Epithelial cell of proximal tubule (primary cell): ENCODE data around the gene GOLGA3. TPM values are rescaled to one million over a fixed set of nuclear protein-coding genes. Genes with fewer than 3 reads are reported as not detected.

Experiments
- DNase-seq: peaks from one replicate; pipeline ENCODE4 v3.0.0-alpha.2; 2011; ENCODE audit warnings: low read depth
- H3K4me3 ChIP-seq: 2 replicates; pipeline ENCODE4 v1.5.1; 2011; ENCODE audit warnings: low read depth, mild to moderate bottlenecking, low read length
- total RNA-seq: library from RNA; depleted of rRNA; stranded (reverse); fragments of >200 nt; gene quantifications from 2 replicates; pipeline ENCODE4 v1.2.3, GENCODE V29; 2015
- TF ChIP-seq, protein P1 (sequence below): conservative IDR thresholded peaks from 2 replicates; pipeline ENCODE4 v1.5.1; 2012; ENCODE audit warnings: low read depth, mild to moderate bottlenecking, low read length

GOLGA3 gene
- total RNA-seq, 1 donor from 2014 or later, result 46.0 TPM

DNA sequence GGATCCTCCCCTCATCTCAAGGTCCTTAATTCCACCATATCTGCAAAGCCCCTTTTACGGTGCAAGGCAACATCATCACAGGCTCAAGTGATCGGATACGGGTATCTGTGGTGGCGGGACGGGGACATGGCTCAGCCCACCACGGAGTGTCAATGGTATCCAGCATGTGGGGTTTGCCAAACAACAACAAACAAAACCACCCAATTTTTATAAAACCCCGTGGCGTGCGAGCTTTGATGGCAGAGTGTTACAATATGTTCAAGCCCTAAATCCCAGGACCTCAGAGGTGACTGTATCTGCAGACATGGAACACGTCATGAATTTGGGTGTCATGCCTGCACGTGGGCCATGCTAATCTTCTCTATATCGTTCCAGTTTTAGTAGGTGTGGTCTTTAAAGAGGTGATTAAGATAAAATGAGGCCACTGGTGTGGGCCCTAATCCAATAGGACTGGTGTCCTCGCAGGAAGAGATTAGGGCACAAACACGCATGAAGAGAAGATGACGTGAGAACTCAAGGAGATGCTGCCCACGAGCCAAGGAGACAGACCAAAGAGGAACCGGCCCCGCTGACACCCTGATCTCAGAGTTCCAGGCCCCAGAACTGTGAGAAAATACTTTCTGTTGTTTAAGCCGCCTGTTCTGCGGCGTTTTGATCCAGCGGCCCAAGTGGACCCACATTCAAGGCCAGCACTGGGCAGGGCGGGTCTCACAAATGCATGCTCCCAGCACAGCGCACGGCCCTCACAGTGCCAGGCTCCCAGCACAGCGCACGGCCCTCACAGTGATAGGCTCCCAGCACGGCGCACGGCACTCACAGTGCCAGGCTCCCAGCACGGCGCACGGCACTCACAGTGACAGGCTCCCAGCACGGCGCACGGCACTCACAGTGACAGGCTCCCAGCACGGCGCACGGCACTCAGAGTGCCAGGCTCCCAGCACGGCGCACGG, 6.7 kb upstream of the GOLGA3 start:
- DNase-seq, result no peak
- H3K4me3 ChIP-seq, result no peak overlapping the region
- TF ChIP-seq, protein P1, sequence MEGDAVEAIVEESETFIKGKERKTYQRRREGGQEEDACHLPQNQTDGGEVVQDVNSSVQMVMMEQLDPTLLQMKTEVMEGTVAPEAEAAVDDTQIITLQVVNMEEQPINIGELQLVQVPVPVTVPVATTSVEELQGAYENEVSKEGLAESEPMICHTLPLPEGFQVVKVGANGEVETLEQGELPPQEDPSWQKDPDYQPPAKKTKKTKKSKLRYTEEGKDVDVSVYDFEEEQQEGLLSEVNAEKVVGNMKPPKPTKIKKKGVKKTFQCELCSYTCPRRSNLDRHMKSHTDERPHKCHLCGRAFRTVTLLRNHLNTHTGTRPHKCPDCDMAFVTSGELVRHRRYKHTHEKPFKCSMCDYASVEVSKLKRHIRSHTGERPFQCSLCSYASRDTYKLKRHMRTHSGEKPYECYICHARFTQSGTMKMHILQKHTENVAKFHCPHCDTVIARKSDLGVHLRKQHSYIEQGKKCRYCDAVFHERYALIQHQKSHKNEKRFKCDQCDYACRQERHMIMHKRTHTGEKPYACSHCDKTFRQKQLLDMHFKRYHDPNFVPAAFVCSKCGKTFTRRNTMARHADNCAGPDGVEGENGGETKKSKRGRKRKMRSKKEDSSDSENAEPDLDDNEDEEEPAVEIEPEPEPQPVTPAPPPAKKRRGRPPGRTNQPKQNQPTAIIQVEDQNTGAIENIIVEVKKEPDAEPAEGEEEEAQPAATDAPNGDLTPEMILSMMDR, result no peak

DNA sequence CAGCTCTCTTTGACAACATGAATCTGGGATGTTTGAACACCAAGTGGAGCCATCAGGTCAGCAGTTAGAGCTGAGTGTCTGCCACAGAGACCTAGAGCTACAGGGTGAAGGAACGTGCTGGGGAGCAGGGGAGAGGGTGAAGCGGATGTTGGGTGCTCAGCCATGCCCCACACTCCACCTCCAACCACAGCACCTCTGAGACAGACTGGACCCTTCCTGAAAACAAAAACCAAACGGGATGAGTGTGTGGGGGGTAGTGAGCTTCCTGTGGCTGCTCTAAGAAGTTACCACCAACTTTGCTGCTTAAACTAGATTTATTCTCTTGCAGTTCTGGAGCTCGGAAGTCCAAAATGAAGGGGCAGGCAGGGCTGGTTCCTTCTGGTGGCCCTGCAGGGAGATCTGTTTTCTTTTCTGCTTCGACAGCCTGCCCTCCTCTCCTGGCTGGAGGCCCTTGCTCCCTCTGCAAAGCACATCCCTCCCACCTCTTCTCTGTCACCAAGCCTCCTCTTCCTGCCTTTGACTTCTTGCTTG, 5.6 kb upstream of the GOLGA3 start:
- DNase-seq, result no peak
- H3K4me3 ChIP-seq, result no peak overlapping the region
- TF ChIP-seq, protein P1, result no peak

DNA sequence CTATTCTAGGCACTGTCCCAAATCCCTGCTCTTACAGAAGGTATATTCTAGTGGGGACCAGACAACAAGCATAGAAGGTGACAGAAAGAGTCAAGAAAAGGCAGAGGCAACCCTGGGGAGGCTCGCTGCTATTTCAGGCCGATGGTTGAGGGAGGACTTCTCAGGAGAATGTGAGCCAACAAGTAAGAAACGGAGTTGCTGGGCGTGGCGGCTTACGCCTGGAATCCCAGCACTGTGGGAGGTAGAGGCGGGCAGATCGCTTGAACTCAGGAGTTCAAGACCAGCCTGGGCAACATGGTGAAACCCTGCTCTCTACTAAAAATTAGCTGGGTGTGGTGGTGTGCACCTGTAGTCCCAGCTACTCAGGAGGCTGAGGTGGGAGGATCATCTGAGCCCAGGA, 4.7 kb upstream of the GOLGA3 start:
- TF ChIP-seq, protein P1, result no peak
- DNase-seq, result no peak
- no peak overlapping the region for H3K4me3 ChIP-seq

DNA sequence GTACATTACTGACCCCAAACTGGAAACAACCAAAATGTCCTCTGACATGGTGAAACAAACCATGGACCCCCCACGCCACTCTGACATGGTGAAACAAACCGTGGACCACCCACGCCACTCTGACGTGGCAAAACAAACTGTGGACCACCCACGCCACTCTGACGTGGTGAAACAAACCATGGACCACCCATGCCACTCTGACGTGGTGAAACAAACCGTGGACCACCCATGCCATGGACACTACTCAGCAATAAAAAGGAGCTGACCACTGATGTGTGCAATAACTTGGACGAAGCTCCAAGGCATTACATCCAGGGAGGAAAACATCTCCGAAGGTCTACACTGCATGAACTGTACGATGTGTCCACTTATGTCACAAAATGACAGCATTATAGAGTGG, 3.1 kb upstream of the GOLGA3 start:
- TF ChIP-seq, protein P1, result no peak
- no peak overlapping the region for H3K4me3 ChIP-seq
- no peak for DNase-seq

DNA sequence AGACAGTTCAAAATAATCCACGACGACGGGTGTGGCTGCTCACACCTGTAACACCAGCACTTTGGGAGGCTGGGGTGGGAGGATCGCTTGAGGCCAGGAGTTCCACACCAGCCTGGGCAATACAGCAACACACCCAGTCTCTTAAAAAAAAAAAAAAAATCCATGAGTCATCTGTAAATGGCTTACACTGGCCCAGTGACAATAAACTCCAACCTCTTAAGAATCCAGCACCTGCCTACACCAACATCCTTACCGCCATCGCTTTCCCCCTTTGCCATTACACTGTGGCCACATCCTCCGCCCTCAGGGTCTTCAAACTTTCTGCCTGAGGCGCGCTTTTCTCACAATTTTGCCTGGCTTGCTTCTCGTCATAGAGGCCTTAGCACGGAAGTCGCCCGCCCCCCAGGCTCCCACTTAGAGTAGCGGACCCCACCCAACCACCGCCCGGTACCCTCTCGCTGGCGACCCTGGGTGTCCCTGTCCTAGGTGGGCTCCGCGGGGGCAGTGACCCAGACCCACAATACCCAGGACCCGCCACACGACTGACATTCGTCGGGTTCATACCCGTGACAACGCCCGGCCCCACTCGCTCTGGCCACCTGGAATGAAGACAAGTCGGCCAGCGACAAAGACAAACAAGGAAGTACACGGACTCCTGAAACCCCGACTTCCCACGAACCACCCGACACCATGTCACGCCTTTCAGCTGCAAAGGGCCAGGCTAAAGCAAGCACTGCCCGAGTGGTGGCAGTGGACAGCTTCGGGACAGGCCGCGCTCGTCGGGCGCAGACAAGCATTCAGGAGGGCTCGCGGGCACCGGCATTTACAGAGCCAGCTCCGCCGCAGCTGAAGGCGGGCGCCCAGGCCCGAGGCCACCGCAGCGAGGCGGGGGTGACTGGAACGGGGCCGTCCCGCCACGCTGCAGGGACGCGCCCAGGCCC, 636 bp downstream of the GOLGA3 start:
- peak overlapping the region; percentile 98 for H3K4me3 ChIP-seq
- DNase-seq, result peak; percentile 31

DNA sequence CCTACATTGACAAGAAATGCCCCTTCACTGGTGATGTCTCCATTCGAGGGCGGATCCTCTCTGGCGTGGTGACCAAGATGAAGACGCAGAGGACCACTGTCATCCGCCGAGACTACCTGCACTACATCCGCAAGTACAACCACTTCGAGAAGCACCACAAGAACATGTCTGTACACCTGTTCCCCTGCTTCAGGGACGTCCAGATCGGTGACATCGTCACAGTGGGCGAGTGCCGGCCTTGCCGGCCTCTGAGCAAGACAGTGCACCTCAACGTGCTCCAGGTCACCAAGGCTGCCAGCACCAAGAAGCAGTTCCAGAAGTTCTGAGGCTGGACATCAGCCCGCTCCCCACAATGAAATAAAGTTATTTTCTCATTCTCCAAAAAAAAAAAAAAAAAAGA, 2.8 kb downstream of the GOLGA3 start:
- DNase-seq, result no peak
- H3K4me3 ChIP-seq, result no peak overlapping the region
- TF ChIP-seq, protein P1, result no peak

More for the DNA sequence above, 636 bp downstream of the GOLGA3 start:
- TF ChIP-seq, protein P1, result no peak
